ENCODE results near the gene TECTB. TPM values are rescaled to one million over a fixed set of nuclear protein-coding genes. Genes with fewer than 3 reads are reported as not detected.

TECTB gene
- total RNA-seq, 1 donor from 2014 or later, result not detected

GRCh38 chr10:112327678-112328077, 44.5 kb downstream of the TECTB start:
- Histone ChIP-seq H3K27ac (ENCODE audit: low read depth, low read length) (no peak overlapping the region), H3K27me3 (ENCODE audit: control insufficient read depth in 3 of 3, insufficient read depth in 3 of 3, low read length in 3 of 3) (peaks cover 0 to 5% (median 0%) of the 10 kb centered on the region in 3 donors), H3K4me1 (ENCODE audit: control insufficient read depth in 3 of 3, insufficient read depth in 3 of 3, low read length in 3 of 3) (no peaks in the 10 kb centered on the region), H3K4me3 (ENCODE audit: low read length in 3 of 3) (no peak overlapping the region), H3K9me3 (ENCODE audit: control insufficient read depth in 3 of 3, low read length in 3 of 3) (no peaks in the 10 kb centered on the region), H3K9ac (ENCODE audit: low read depth in 1 of 3, low read length in 3 of 3) (no peak overlapping the region), H3K36me3 (ENCODE audit: control insufficient read depth in 3 of 3, insufficient read depth in 3 of 3, low read length in 3 of 3) (no peaks in the 10 kb centered on the region)

GRCh38 chr10:112330162-112330561, 47.0 kb downstream of the TECTB start:
- Histone ChIP-seq H3K36me3 (ENCODE audit: control insufficient read depth in 3 of 3, insufficient read depth in 3 of 3, low read length in 3 of 3) (no peaks in the 10 kb centered on the region), H3K4me1 (ENCODE audit: control insufficient read depth in 3 of 3, insufficient read depth in 3 of 3, low read length in 3 of 3) (no peaks in the 10 kb centered on the region), H3K27me3 (ENCODE audit: control insufficient read depth in 3 of 3, insufficient read depth in 3 of 3, low read length in 3 of 3) (peaks cover 0 to 3% (median 0%) of the 10 kb centered on the region in 3 donors), H3K9me3 (ENCODE audit: control insufficient read depth in 3 of 3, low read length in 3 of 3) (no peaks in the 10 kb centered on the region), H3K9ac (ENCODE audit: low read depth in 1 of 3, low read length in 3 of 3) (no peak overlapping the region), H3K4me3 (ENCODE audit: low read length in 3 of 3) (no peak overlapping the region), H3K27ac (ENCODE audit: low read depth, low read length) (no peak overlapping the region)

GRCh38 chr10:112330607-112331160, 47.5 kb downstream of the TECTB start:
- Histone ChIP-seq H3K36me3 (ENCODE audit: control insufficient read depth in 3 of 3, insufficient read depth in 3 of 3, low read length in 3 of 3) (no peaks in the 10 kb centered on the region), H3K4me3 (ENCODE audit: low read length in 3 of 3) (no peak overlapping the region), H3K27me3 (ENCODE audit: control insufficient read depth in 3 of 3, insufficient read depth in 3 of 3, low read length in 3 of 3) (peaks cover 0 to 3% (median 0%) of the 10 kb centered on the region in 3 donors), H3K9ac (ENCODE audit: low read depth in 1 of 3, low read length in 3 of 3) (no peak overlapping the region), H3K27ac (ENCODE audit: low read depth, low read length) (no peak overlapping the region), H3K4me1 (ENCODE audit: control insufficient read depth in 3 of 3, insufficient read depth in 3 of 3, low read length in 3 of 3) (no peaks in the 10 kb centered on the region), H3K9me3 (ENCODE audit: control insufficient read depth in 3 of 3, low read length in 3 of 3) (no peaks in the 10 kb centered on the region)

- Histone ChIP-seq H3K9ac (ENCODE audit: low read depth in 1 of 3, low read length in 3 of 3) (no peak overlapping the region), H3K4me1 (ENCODE audit: control insufficient read depth in 3 of 3, insufficient read depth in 3 of 3, low read length in 3 of 3) (no peaks in the 10 kb centered on the region), H3K4me3 (ENCODE audit: low read length in 3 of 3) (no peak overlapping the region), H3K9me3 (ENCODE audit: control insufficient read depth in 3 of 3, low read length in 3 of 3) (no peaks in the 10 kb centered on the region), H3K36me3 (ENCODE audit: control insufficient read depth in 3 of 3, insufficient read depth in 3 of 3, low read length in 3 of 3) (no peaks in the 10 kb centered on the region), H3K27me3 (ENCODE audit: control insufficient read depth in 3 of 3, insufficient read depth in 3 of 3, low read length in 3 of 3) (peaks cover 0 to 8% (median 0%) of the 10 kb centered on the region in 3 donors), H3K27ac (ENCODE audit: low read depth, low read length) (no peak overlapping the region)
Observed at GRCh38 chr10:112332022-112332421, 48.8 kb downstream of the TECTB start.

- Histone ChIP-seq H3K27me3 (ENCODE audit: control insufficient read depth in 3 of 3, insufficient read depth in 3 of 3, low read length in 3 of 3) (peaks cover 0 to 8% (median 0%) of the 10 kb centered on the region in 3 donors), H3K4me1 (ENCODE audit: control insufficient read depth in 3 of 3, insufficient read depth in 3 of 3, low read length in 3 of 3) (no peaks in the 10 kb centered on the region), H3K9me3 (ENCODE audit: control insufficient read depth in 3 of 3, low read length in 3 of 3) (no peaks in the 10 kb centered on the region), H3K4me3 (ENCODE audit: low read length in 3 of 3) (no peak overlapping the region), H3K27ac (ENCODE audit: low read depth, low read length) (no peak overlapping the region), H3K36me3 (ENCODE audit: control insufficient read depth in 3 of 3, insufficient read depth in 3 of 3, low read length in 3 of 3) (no peaks in the 10 kb centered on the region), H3K9ac (ENCODE audit: low read depth in 1 of 3, low read length in 3 of 3) (no peak overlapping the region)
Observed at GRCh38 chr10:112332509-112333228, 49.5 kb downstream of the TECTB start.

GRCh38 chr10:112333452-112333851, 50.3 kb downstream of the TECTB start:
- H3K4me3 ChIP-seq (ENCODE audit: low read length in 3 of 3), result no peak overlapping the region
- H3K9ac ChIP-seq (ENCODE audit: low read depth in 1 of 3, low read length in 3 of 3), result no peak overlapping the region
- H3K27me3 ChIP-seq (ENCODE audit: control insufficient read depth in 3 of 3, insufficient read depth in 3 of 3, low read length in 3 of 3), result peaks cover 0 to 8% (median 0%) of the 10 kb centered on the region in 3 donors
- H3K4me1 ChIP-seq (ENCODE audit: control insufficient read depth in 3 of 3, insufficient read depth in 3 of 3, low read length in 3 of 3), result no peaks in the 10 kb centered on the region
- H3K36me3 ChIP-seq (ENCODE audit: control insufficient read depth in 3 of 3, insufficient read depth in 3 of 3, low read length in 3 of 3), result no peaks in the 10 kb centered on the region
- no peak overlapping the region for H3K27ac ChIP-seq (ENCODE audit: low read depth, low read length)
- no peaks in the 10 kb centered on the region for H3K9me3 ChIP-seq (ENCODE audit: control insufficient read depth in 3 of 3, low read length in 3 of 3)

- Histone ChIP-seq H3K27ac (ENCODE audit: low read depth, low read length) (no peak overlapping the region), H3K27me3 (ENCODE audit: control insufficient read depth in 3 of 3, insufficient read depth in 3 of 3, low read length in 3 of 3) (peaks cover 0 to 5% (median 0%) of the 10 kb centered on the region in 3 donors), H3K36me3 (ENCODE audit: control insufficient read depth in 3 of 3, insufficient read depth in 3 of 3, low read length in 3 of 3) (no peaks in the 10 kb centered on the region), H3K4me1 (ENCODE audit: control insufficient read depth in 3 of 3, insufficient read depth in 3 of 3, low read length in 3 of 3) (no peaks in the 10 kb centered on the region), H3K9me3 (ENCODE audit: control insufficient read depth in 3 of 3, low read length in 3 of 3) (no peaks in the 10 kb centered on the region), H3K4me3 (ENCODE audit: low read length in 3 of 3) (no peak overlapping the region), H3K9ac (ENCODE audit: low read depth in 1 of 3, low read length in 3 of 3) (no peak overlapping the region)
Observed at GRCh38 chr10:112335111-112335867, 52.1 kb downstream of the TECTB start.

GRCh38 chr10:112335868-112336265, 52.7 kb downstream of the TECTB start:
- H3K4me1 ChIP-seq (ENCODE audit: control insufficient read depth in 3 of 3, insufficient read depth in 3 of 3, low read length in 3 of 3), result no peaks in the 10 kb centered on the region
- no peaks in the 10 kb centered on the region for H3K36me3 ChIP-seq (ENCODE audit: control insufficient read depth in 3 of 3, insufficient read depth in 3 of 3, low read length in 3 of 3)
- H3K27me3 ChIP-seq (ENCODE audit: control insufficient read depth in 3 of 3, insufficient read depth in 3 of 3, low read length in 3 of 3), result peaks cover 0 to 5% (median 0%) of the 10 kb centered on the region in 3 donors
- H3K4me3 ChIP-seq (ENCODE audit: low read length in 3 of 3), result no peak overlapping the region
- no peaks in the 10 kb centered on the region for H3K9me3 ChIP-seq (ENCODE audit: control insufficient read depth in 3 of 3, low read length in 3 of 3)
- H3K27ac ChIP-seq (ENCODE audit: low read depth, low read length), result no peak overlapping the region
- H3K9ac ChIP-seq (ENCODE audit: low read depth in 1 of 3, low read length in 3 of 3), result no peak overlapping the region

- no peaks in the 10 kb centered on the region for H3K9me3 ChIP-seq (ENCODE audit: control insufficient read depth in 3 of 3, low read length in 3 of 3)
- H3K4me1 ChIP-seq (ENCODE audit: control insufficient read depth in 3 of 3, insufficient read depth in 3 of 3, low read length in 3 of 3), result no peaks in the 10 kb centered on the region
- peaks cover 0 to 5% (median 0%) of the 10 kb centered on the region in 3 donors for H3K27me3 ChIP-seq (ENCODE audit: control insufficient read depth in 3 of 3, insufficient read depth in 3 of 3, low read length in 3 of 3)
- H3K36me3 ChIP-seq (ENCODE audit: control insufficient read depth in 3 of 3, insufficient read depth in 3 of 3, low read length in 3 of 3), result no peaks in the 10 kb centered on the region
- no peak overlapping the region for H3K4me3 ChIP-seq (ENCODE audit: low read length in 3 of 3)
- H3K27ac ChIP-seq (ENCODE audit: low read depth, low read length), result no peak overlapping the region
- H3K9ac ChIP-seq (ENCODE audit: low read depth in 1 of 3, low read length in 3 of 3), result no peak overlapping the region
Observed at GRCh38 chr10:112336556-112337201, 53.5 kb downstream of the TECTB start.

Measured in skeletal muscle tissue (tissue), 4 donors.